IMR-90 (cell line): Measurements from ENCODE around the gene NOL12. TPM values are rescaled to one million over a fixed set of nuclear protein-coding genes. Genes with fewer than 3 reads are reported as not detected.

Experiments used
- ATAC-seq: fragments of 200-7000 bp; cut with Tn5 transposase; 2 replicates; pipeline ENCODE4 v1.9.1; 2020; ENCODE audit warnings: low read depth, mild to moderate bottlenecking, moderate library complexity
- BruUV-seq: library from RNA; stranded (reverse); fragments of 400-500 nt; replicated peaks from 2 replicates; lab custom pipeline; 2021; lab: Mats Ljungman, UMichigan
- CTCF ChIA-PET: fragments of 300-600 bp; formaldehyde crosslinking; extraction: SDS; loops from one replicate; lab custom pipeline; 2021; ENCODE audit warnings: antibody characterized with exemption; lab: Yijun Ruan, JAX
- POLR2A ChIA-PET: fragments of 300-600 bp; sonication (Branson Sonifier 250); formaldehyde crosslinking; loops from one replicate; lab custom pipeline; 2022; ENCODE audit warnings: antibody characterized with exemption; ENCODE audit not compliant: unreplicated experiment; lab: Charles Lee
- DNase-seq: peaks from one replicate; pipeline ENCODE4 v3.0.0; 2013
- H2AFZ ChIP-seq: replicated peaks from 2 replicates; pipeline ENCODE3; 2013; ENCODE audit warnings: low read length, mild to moderate bottlenecking; ENCODE audit not compliant: poor library complexity
- H2AK5ac ChIP-seq: 2 replicates; pipeline ENCODE4 v1.6.1; 2013; ENCODE audit warnings: low read depth, low read length, inconsistent platforms
- H2AK9ac ChIP-seq: replicated peaks from 2 replicates; pipeline ENCODE3; 2013; ENCODE audit warnings: mild to moderate bottlenecking, low read depth, low read length, moderate library complexity; ENCODE audit not compliant: poor library complexity
- H2BK120ac ChIP-seq: 2 replicates; pipeline ENCODE4 v1.6.1; 2013; ENCODE audit warnings: low read depth, low read length, inconsistent platforms
- H2BK15ac ChIP-seq: 3 replicates; pipeline ENCODE4 v1.6.1; 2013; ENCODE audit warnings: low read depth, low read length, inconsistent platforms
- H2BK20ac ChIP-seq: 2 replicates; pipeline ENCODE4 v1.6.1; 2013; ENCODE audit warnings: low read depth, mild to moderate bottlenecking, inconsistent platforms, low read length, moderate library complexity
- H2BK5ac ChIP-seq: 2 replicates; pipeline ENCODE4 v1.6.1; 2013; ENCODE audit warnings: mild to moderate bottlenecking, low read depth, low read length, inconsistent platforms; ENCODE audit not compliant: poor library complexity, severe bottlenecking
- H3K14ac ChIP-seq: replicated peaks from 2 replicates; pipeline ENCODE4 v1.6.1; 2013; ENCODE audit warnings: low read depth, low read length, inconsistent platforms
- H3K18ac ChIP-seq: 2 replicates; pipeline ENCODE4 v1.6.1; 2013; ENCODE audit warnings: low read depth, low read length, control low read depth
- H3K23ac ChIP-seq: 2 replicates; pipeline ENCODE4 v1.6.1; 2013; ENCODE audit warnings: low read depth, low read length, inconsistent platforms
- H3K27ac ChIP-seq: 2 replicates; pipeline ENCODE4 v1.5.1; 2013; ENCODE audit warnings: mild to moderate bottlenecking, control low read depth, low read length; ENCODE audit not compliant: insufficient read depth
- H3K27me3 ChIP-seq: 2 replicates; pipeline ENCODE4 v1.6.1; 2013; ENCODE audit warnings: low read length; ENCODE audit not compliant: control insufficient read depth, insufficient read depth
- H3K36me3 ChIP-seq: 2 replicates; pipeline ENCODE4 v1.6.1; 2013; ENCODE audit warnings: low read length, mixed read lengths; ENCODE audit not compliant: control insufficient read depth, insufficient read depth
- H3K4ac ChIP-seq: 2 replicates; pipeline ENCODE4 v1.6.1; 2013; ENCODE audit warnings: low read depth, low read length, inconsistent platforms
- H3K4me1 ChIP-seq: 2 replicates; pipeline ENCODE4 v1.6.1; 2013; ENCODE audit warnings: low read length, mixed read lengths; ENCODE audit not compliant: control insufficient read depth, insufficient read depth
- H3K4me2 ChIP-seq: 2 replicates; pipeline ENCODE4 v1.6.1; 2013; ENCODE audit warnings: low read depth, mild to moderate bottlenecking, control low read depth, low read length, moderate library complexity
- H3K4me3 ChIP-seq: 2 replicates; pipeline ENCODE4 v1.5.1; 2013; ENCODE audit warnings: low read depth, mild to moderate bottlenecking, control low read depth, low read length, moderate library complexity; ENCODE audit not compliant: insufficient read depth
- H3K56ac ChIP-seq: 2 replicates; pipeline ENCODE4 v1.6.1; 2013; ENCODE audit warnings: low read length, inconsistent platforms; ENCODE audit not compliant: insufficient read depth; ENCODE audit errors: extremely low read depth
- H3K79me1 ChIP-seq, 2 experiments: 2 replicates each; pipeline ENCODE4 v1.6.1; 2013; ENCODE audit warnings: low read length in 2 of 2, inconsistent platforms in 1 of 2, low read depth in 1 of 2
- H3K9ac ChIP-seq: 2 replicates; pipeline ENCODE4 v1.6.1; 2013; ENCODE audit warnings: low read depth, low read length, control low read depth
- H3K9me1 ChIP-seq: 2 replicates; pipeline ENCODE4 v1.6.1; 2013; ENCODE audit warnings: low read length, inconsistent platforms; ENCODE audit not compliant: insufficient read depth
- H3K9me3 ChIP-seq: 2 replicates; pipeline ENCODE4 v1.6.1; 2013; ENCODE audit warnings: low read length; ENCODE audit not compliant: control insufficient read depth, insufficient read depth
- H4K20me1 ChIP-seq: 2 replicates; pipeline ENCODE4 v1.6.1; 2013; ENCODE audit warnings: low read length, inconsistent platforms; ENCODE audit not compliant: insufficient read depth
- H4K5ac ChIP-seq: 2 replicates; pipeline ENCODE4 v1.6.1; 2013; ENCODE audit warnings: mild to moderate bottlenecking, low read depth, low read length, control low read depth
- H4K8ac ChIP-seq, 2 experiments: 2 replicates each; pipeline ENCODE4 v1.6.1; 2013; ENCODE audit warnings: low read depth in 2 of 2, low read length in 2 of 2, control low read depth in 1 of 2, inconsistent platforms in 1 of 2
- H4K91ac ChIP-seq: 2 replicates; pipeline ENCODE4 v1.6.1; 2013; ENCODE audit warnings: low read depth, low read length, inconsistent platforms; ENCODE audit not compliant: insufficient read depth
- FOS ChIP-seq: fragments of 150-350 bp; IDR thresholded peaks from 2 replicates; pipeline ENCODE4 v1.6.1; 2016; ENCODE audit warnings: low read depth, low read length
- MAFK ChIP-seq: IDR thresholded peaks from 2 replicates; pipeline ENCODE4 v1.6.1; 2012; ENCODE audit warnings: low read depth, low read length, improper control_type of control experiment
- NFE2L2 ChIP-seq: fragments of 150-350 bp; IDR thresholded peaks from 2 replicates; pipeline ENCODE4 v1.6.1; 2016; ENCODE audit warnings: low read depth, mild to moderate bottlenecking, low read length
- RAD21 ChIP-seq: IDR thresholded peaks from 2 replicates; pipeline ENCODE4 v1.6.1; 2012; ENCODE audit warnings: low read length, improper control_type of control experiment
- RCOR1 ChIP-seq: IDR thresholded peaks from 2 replicates; pipeline ENCODE4 v1.6.1; 2012; ENCODE audit warnings: mild to moderate bottlenecking, low read length, improper control_type of control experiment; ENCODE audit not compliant: insufficient replicate concordance
- RFX5 ChIP-seq: IDR thresholded peaks from 2 replicates; pipeline ENCODE4 v1.8.0; 2012; ENCODE audit warnings: low read depth, mild to moderate bottlenecking, low read length, moderate library complexity
- WGBS, 2 experiments: methylation state at CpG; one replicate each; pipeline versions ENCODE4 v1.1.5 to v1.1.7; 2013; ENCODE audit warnings: missing lambda C conversion rate in 2 of 2; ENCODE audit not compliant: insufficient read length in 1 of 2; ENCODE audit errors: extremely low coverage in 2 of 2; 5-methylcytosine and 5-hydroxymethylcytosine counted together
- dilution Hi-C: fragments of 300-500 bp; cut with HindIII; formaldehyde crosslinking; loops from one replicate; pipeline ENCODE4 v1.14.3; 2018; ENCODE audit warnings: low sequenced_read_pairs; ENCODE audit not compliant: unreplicated experiment
- in situ Hi-C: fragments of 300-500 bp; cut with MboI; formaldehyde crosslinking; loops from 3 replicates; pipeline ENCODE4 v1.14.3; 2019; ENCODE audit warnings: low sequenced_read_pairs, inconsistent platforms, mixed read lengths
- intact Hi-C: fragments of 100-400 bp; cut with micrococcal nuclease; formaldehyde crosslinking; loops from 2 replicates; pipeline ENCODE4 v1.10.0; 2022
- polyA plus RNA-seq, 3 experiments: library from polyadenylated mRNA; depleted of rRNA; stranded (reverse); fragments of >200 nt; gene quantifications; 2 replicates each; pipeline ENCODE4 v1.2.3, GENCODE V29; 2012; ENCODE audit warnings: low replicate concordance in 1 of 3
- total RNA-seq: library from RNA; depleted of rRNA; stranded (reverse); fragments of >200 nt; gene quantifications from 2 replicates; pipeline ENCODE4 v1.2.3, GENCODE V29; 2012
- TF ChIP-seq, protein P1 (sequence below): fragments of 150-350 bp; IDR thresholded peaks from 2 replicates; pipeline ENCODE4 v1.6.1; 2017; ENCODE audit warnings: mild to moderate bottlenecking, antibody characterized with exemption, low read length, low read depth
- TF ChIP-seq, protein P2 (sequence below): conservative IDR thresholded peaks from 2 replicates; pipeline ENCODE4 v1.5.1; 2012; ENCODE audit warnings: mild to moderate bottlenecking, low read depth, low read length, improper control_type of control experiment
- TF ChIP-seq, protein P3 (sequence below): fragments of 150-350 bp; IDR thresholded peaks from 2 replicates; pipeline ENCODE4 v1.6.1; 2016; ENCODE audit warnings: low read depth, mild to moderate bottlenecking, low read length, moderate library complexity, borderline replicate concordance

Gene NOL12
- total and polyA plus RNA-seq, 2 of the 4 experiments (the other 2 are of a cell fraction), result 16.0 to 25.6 TPM

DNA sequence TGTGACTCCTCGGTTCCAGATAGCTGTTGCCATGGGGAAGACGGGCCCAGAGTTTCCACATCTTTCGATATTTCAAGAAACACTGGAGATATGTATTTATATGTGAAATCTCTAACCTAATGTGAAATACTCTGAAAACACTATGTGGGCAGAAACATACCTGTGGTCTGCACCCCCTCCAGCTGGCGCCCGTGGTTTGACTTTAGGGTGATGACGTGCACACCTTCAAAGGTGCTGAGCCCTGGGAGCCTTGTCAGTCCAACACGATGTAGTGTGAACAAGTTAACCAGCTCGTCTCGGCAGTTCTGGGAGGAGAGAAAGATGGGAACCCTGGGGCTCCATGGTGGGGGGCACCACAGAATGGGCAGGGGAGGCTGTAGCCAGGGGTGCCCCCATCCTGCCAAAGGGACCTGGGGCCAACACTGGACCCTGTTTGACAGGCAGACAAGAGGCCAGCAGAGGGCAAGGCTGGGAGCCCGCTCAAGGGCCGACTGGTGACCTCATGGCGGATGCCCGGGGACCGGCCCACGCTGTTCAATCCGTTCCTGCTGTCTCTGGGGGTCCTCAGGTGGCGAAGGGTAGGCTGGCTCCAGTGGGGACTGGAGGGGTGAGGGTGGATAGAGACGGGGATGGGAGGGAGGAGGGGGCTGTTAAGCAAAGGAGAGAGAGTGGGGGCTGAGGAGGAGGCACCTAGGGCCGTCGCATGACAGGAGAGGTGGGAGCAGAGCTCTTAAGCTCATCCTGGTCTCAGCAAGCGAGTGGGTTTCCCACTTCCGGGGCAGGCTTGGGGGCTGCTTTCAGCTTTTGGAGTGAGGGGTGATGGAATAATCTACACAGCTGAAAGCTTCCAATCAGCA, 54.5 kb downstream of the NOL12 start (continued):
- no peak for TF ChIP-seq NFE2L2
- TF ChIP-seq MAFK, result no peak
- no peak for TF ChIP-seq RFX5

DNA sequence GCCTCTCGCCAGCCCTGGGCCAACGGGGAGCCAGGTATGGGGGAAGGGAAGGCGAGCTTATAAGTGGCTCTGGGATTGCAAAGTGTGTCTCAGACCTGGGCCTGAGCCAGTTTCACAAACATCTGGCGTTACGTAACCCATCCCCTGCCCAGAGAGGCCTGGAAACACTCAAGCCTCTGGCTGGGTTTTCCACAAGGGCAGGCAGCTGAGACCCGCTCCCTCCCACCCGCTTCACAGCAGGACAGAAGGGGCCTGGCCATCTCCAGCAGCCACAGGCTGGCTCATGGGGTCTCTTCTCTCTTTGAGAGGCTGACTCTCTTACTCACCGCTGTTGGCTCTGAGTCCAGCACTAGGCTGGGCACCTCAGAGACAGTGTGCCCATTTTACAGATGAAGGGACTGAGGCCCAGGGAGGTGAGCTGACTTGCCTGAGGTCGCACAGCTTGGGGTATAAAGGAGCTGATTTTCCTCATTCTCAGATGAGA, 55.2 kb downstream of the NOL12 start:
- peak overlapping the region; percentile 59 for H2BK5ac ChIP-seq
- peaks cover 3% of the 10 kb centered on the region; the same call in 1 of the 2 replicates for H4K20me1 ChIP-seq
- H4K5ac ChIP-seq, result peak overlapping the region; percentile 35; the same call in 1 of the 2 replicates
- CTCF ChIA-PET, result no interaction called here
- peak overlapping the region; percentile 40 for H2AFZ ChIP-seq
- H2AK9ac ChIP-seq, result peak overlapping the region; percentile 87
- no peaks in the 10 kb centered on the region for H3K27me3 ChIP-seq
- 0 out of 2 replicates have a peak overlapping the region, but pooled peaks have one; percentile 10 for H3K4me2 ChIP-seq
- H3K4me1 ChIP-seq, result peaks cover 38% of the 10 kb centered on the region
- H3K27ac ChIP-seq, result peak overlapping the region; percentile 46
- no peaks in the 10 kb centered on the region for H3K9me3 ChIP-seq
- H3K4ac ChIP-seq, result peak overlapping the region; percentile 88
- dilution Hi-C loops (no loop called here), intact Hi-C loops (loop anchor here (5.0 kb wide), 1 partner anchor 44 kb away; the partner anchor contains the start of gene TRIOBP), in situ Hi-C loops (no loop called here)
- BruUV-seq, result no TSS peak
- H3K14ac ChIP-seq, result peak overlapping the region; percentile 73
- 0 out of 2 replicates have a peak overlapping the region, but pooled peaks have one; percentile 9 for H3K56ac ChIP-seq
- POLR2A ChIA-PET, result interaction anchor here (0.6 to 0.9 kb wide), 2 partner anchors 66 to 112 kb away, joined by 3 read pairs; partner anchors contain the start of gene LGALS1
- H3K79me1 ChIP-seq, result peaks cover 8 to 34% of the 10 kb centered on the region in 2 experiments
- no peak overlapping the region for H3K4me3 ChIP-seq
- peak overlapping the region; percentile 72; the same call in 1 of the 2 replicates for H3K23ac ChIP-seq
- H3K9ac ChIP-seq, result no peak overlapping the region
- peak overlapping the region; percentile 72 for H2BK120ac ChIP-seq
- peak; percentile 98 for DNase-seq
- WGBS, 2 experiments, result 33% methylated on average over 3 of the region's 9 CpGs; no CpG with 5 or more reads in 1 of the 2 experiments
- peak overlapping the region; percentile 59 for H4K91ac ChIP-seq
- H2AK5ac ChIP-seq, result peak overlapping the region; percentile 86
- H3K18ac ChIP-seq, result peak overlapping the region; percentile 10
- peaks cover 35% of the 10 kb centered on the region for H3K9me1 ChIP-seq
- H4K8ac ChIP-seq, result peak overlapping the region in 1 of 2 experiments; percentile 57; a peak in 2 of 4 replicates
- H2BK15ac ChIP-seq, result peak overlapping the region; percentile 50; the same call in 1 of the 3 replicates
- H3K36me3 ChIP-seq, result no peaks in the 10 kb centered on the region
- peak; percentile 18 for ATAC-seq
- H2BK20ac ChIP-seq, result peak overlapping the region; percentile 33; the same call in 1 of the 2 replicates
- TF ChIP-seq NFE2L2 (no peak), FOS (no peak), MAFK (no peak), RAD21 (no peak), RCOR1 (peak; percentile 89)
- TF ChIP-seq, protein P1, sequence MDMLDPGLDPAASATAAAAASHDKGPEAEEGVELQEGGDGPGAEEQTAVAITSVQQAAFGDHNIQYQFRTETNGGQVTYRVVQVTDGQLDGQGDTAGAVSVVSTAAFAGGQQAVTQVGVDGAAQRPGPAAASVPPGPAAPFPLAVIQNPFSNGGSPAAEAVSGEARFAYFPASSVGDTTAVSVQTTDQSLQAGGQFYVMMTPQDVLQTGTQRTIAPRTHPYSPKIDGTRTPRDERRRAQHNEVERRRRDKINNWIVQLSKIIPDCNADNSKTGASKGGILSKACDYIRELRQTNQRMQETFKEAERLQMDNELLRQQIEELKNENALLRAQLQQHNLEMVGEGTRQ, result no peak
- TF ChIP-seq, protein P2, sequence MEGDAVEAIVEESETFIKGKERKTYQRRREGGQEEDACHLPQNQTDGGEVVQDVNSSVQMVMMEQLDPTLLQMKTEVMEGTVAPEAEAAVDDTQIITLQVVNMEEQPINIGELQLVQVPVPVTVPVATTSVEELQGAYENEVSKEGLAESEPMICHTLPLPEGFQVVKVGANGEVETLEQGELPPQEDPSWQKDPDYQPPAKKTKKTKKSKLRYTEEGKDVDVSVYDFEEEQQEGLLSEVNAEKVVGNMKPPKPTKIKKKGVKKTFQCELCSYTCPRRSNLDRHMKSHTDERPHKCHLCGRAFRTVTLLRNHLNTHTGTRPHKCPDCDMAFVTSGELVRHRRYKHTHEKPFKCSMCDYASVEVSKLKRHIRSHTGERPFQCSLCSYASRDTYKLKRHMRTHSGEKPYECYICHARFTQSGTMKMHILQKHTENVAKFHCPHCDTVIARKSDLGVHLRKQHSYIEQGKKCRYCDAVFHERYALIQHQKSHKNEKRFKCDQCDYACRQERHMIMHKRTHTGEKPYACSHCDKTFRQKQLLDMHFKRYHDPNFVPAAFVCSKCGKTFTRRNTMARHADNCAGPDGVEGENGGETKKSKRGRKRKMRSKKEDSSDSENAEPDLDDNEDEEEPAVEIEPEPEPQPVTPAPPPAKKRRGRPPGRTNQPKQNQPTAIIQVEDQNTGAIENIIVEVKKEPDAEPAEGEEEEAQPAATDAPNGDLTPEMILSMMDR, result no peak
- TF ChIP-seq, protein P3, sequence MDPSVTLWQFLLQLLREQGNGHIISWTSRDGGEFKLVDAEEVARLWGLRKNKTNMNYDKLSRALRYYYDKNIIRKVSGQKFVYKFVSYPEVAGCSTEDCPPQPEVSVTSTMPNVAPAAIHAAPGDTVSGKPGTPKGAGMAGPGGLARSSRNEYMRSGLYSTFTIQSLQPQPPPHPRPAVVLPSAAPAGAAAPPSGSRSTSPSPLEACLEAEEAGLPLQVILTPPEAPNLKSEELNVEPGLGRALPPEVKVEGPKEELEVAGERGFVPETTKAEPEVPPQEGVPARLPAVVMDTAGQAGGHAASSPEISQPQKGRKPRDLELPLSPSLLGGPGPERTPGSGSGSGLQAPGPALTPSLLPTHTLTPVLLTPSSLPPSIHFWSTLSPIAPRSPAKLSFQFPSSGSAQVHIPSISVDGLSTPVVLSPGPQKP, result no peak
